GM19467 (cell line): ENCODE data around the gene ADAMTS16.
"Not testable (repeated sequence)": the region's sequence is repeated elsewhere in the genome, so short reads cannot be mapped to it uniquely, and the experiment has no call there.

Experiments
- ATAC-seq: cut with Tn5 transposase; IDR thresholded peaks from one replicate; pipeline ENCODE4 v1.9.1; 2021; ENCODE audit warnings: mild to moderate bottlenecking, moderate library complexity; ENCODE audit not compliant: unreplicated experiment

Gene ADAMTS16, protein sequence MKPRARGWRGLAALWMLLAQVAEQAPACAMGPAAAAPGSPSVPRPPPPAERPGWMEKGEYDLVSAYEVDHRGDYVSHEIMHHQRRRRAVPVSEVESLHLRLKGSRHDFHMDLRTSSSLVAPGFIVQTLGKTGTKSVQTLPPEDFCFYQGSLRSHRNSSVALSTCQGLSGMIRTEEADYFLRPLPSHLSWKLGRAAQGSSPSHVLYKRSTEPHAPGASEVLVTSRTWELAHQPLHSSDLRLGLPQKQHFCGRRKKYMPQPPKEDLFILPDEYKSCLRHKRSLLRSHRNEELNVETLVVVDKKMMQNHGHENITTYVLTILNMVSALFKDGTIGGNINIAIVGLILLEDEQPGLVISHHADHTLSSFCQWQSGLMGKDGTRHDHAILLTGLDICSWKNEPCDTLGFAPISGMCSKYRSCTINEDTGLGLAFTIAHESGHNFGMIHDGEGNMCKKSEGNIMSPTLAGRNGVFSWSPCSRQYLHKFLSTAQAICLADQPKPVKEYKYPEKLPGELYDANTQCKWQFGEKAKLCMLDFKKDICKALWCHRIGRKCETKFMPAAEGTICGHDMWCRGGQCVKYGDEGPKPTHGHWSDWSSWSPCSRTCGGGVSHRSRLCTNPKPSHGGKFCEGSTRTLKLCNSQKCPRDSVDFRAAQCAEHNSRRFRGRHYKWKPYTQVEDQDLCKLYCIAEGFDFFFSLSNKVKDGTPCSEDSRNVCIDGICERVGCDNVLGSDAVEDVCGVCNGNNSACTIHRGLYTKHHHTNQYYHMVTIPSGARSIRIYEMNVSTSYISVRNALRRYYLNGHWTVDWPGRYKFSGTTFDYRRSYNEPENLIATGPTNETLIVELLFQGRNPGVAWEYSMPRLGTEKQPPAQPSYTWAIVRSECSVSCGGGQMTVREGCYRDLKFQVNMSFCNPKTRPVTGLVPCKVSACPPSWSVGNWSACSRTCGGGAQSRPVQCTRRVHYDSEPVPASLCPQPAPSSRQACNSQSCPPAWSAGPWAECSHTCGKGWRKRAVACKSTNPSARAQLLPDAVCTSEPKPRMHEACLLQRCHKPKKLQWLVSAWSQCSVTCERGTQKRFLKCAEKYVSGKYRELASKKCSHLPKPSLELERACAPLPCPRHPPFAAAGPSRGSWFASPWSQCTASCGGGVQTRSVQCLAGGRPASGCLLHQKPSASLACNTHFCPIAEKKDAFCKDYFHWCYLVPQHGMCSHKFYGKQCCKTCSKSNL

DNA sequence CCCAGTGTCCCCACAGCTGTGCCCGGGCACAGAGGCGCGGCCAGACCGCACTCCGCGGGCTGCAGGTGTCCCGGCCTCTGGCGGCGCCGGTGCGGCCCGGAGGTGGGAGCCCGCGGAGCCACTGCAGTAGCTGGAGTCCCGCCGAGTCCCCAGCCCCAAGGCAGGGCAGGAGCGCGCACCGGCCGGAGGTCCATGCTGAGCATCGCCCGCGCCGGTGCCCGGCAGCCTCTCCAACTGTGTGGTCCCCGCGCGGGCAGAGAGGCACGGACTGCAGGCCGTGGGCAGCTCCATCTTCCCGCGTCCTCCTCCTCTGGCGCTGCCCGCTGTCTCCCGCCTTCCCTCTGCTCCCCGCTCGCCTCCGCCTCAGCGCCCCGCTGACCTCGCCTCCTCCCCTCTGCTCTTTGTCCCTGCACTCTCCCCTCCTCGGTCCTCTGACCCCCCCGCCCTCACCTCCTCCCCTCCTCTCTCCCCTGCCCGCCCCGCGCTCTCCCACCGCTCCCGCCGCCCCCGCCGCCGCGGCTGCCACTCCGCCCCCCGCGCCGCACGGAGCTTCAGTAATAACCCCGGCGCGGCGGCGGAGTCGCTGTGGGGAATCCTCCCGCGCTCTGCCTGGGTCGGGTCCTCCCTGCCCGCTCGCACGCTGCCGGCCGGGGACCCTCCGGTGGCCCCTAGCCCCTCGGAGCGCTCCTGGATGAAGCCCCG is at the start of gene ADAMTS16:
ADAMTS16 (plus strand) TSS at position 554 of the 702 bp plus-strand sequence; CDS start at position 692, 138 bp downstream.
- no peak for ATAC-seq

DNA sequence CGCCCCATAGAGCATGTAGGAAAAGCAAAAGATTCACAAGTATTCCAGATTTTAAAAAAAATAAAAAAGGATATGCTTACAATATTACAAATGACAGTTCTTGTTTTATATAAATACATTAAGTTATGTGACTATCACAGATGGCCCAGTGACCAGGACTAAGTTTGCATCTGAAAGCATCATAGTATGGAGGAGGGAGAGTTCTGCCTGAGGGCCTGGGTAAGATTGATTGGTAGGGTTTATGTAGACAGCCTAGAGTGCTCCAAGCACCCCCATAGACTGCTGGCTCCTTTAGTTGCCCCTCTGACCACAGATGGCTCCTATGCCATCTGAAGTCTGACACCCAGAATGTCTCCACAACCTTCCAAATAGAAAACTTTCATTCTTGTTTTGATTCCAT is 48.0 kb upstream of the ADAMTS16 start:
- no peak for ATAC-seq

- no peak for ATAC-seq
Observed at GRCh38 chr5:5100635-5101034, 39.5 kb upstream of the ADAMTS16 start.

DNA sequence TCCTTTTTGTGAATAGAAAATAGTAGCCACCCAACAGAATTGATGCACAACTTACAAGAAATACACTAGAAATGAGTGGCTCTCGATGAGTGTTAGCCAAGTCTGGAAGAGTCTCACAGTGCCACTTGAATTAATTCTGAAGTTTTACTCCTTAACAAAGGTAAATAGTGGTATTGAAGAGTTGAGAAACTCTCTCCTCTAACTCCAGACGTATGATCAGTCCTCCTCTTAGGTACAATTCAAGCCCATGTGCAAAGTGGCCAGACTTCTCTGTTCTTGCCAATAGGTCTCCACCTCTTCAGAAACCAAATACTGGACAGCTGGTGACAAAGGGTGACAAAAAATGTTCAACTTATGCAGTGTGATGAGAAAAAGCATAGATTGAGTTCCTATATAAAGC is 38.5 kb upstream of the ADAMTS16 start:
- no peak for ATAC-seq

- ATAC-seq = no peak
Observed at GRCh38 chr5:5103245-5103644, 36.9 kb upstream of the ADAMTS16 start.

DNA sequence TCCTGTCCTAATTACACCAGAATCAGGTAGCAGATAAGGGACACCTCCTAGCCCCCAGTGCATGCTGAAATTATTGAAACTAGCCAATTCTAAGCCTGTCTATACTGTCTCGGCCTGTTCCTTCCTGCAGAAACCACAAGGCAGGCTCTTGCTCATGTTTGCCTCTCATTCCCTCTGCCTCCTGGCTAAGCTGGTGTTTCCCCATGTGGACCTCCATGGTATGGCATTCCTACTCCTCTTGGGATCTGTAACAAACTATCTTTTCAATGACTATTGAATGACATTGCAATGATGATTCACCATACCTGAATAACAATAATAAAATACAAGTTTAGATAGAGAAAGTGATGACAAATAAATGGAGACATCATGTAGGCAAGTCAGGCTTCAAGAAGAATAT is 35.6 kb upstream of the ADAMTS16 start:
- no peak for ATAC-seq

DNA sequence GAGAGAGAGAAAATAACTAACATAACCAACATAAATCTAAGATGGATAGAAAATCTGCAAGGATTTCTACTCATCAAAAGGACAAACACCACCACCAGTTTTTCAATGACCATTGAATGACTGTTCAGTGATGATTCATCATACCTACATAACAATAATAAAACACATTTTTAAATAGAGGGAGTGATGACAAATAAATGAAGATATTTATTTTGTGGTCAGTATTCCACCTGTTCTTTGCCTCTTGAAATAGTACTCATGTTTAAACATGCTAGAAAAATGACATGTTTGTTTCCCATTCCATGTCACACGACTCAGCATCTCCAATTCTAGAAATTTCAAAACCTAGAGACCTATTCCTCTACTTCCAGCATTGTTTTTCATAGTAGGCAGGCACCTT is 34.6 kb upstream of the ADAMTS16 start:
- ATAC-seq = no peak

DNA sequence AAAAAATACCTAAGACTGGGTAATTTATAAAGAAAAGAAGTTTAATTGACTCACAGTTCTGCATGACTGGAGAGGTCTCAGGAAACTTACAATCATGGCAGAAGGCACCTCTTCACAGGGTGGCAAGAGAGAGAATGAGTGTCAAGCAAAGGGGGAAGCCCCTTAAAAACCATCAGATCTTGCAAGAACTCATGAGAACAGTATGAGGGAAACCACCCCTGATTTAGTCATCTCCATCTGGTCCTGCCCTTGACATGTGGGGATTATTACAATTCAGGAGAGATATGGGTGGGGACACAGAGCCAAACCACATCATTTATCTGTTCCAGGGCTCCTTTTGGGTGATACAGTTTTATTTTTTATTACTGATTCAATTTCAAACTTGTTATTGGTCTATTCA is 23.2 kb upstream of the ADAMTS16 start:
- no peak for ATAC-seq

- no peak for ATAC-seq
Observed at GRCh38 chr5:5122776-5123175, 17.4 kb upstream of the ADAMTS16 start.

DNA sequence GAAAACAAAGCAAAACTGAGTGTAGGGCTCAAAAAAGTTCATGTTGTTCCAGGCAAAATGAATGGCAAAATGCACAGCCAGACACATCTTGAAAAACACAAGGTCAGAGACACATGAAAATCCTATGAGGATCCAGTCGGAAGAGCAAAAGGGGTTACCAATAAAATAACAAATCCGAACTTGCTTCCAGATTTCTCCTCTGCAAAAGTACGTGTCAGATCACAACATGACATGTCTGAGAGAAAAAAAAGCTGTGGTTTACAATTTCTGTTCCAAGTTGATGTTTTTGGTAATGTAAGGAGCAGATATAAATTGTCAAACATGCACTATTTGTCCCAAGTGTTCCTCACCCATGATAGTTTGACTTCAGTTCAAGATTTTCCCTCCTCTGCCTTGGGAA is 15.9 kb upstream of the ADAMTS16 start:
- no peak for ATAC-seq

- ATAC-seq = no peak
Observed at GRCh38 chr5:5126444-5126843, 13.7 kb upstream of the ADAMTS16 start.

GRCh38 chr5:5128766-5129165 is 11.4 kb upstream of the ADAMTS16 start:
- no peak for ATAC-seq

DNA sequence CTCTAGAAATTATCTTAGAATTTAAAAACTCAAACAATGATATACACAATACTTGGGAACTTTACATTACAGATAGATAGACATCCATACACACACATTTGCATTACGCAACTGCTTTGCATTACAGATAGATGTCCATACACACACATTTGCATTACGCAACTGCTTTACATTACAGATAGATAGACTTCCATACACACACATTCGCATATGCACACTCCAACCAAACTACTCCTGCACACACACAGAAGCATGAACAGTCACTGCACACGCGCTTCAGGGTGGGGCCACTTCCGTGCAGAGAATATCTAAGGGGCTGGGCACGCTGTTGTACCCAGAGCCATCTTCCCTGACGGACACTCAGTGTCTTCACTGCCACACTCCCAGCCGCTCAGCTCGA is 7.9 kb upstream of the ADAMTS16 start:
- ATAC-seq = no peak

- no peak for ATAC-seq
Observed at GRCh38 chr5:5132693-5133295, 7.3 kb upstream of the ADAMTS16 start.

- no peak for ATAC-seq
Observed at GRCh38 chr5:5134107-5134506, 6.0 kb upstream of the ADAMTS16 start.

DNA sequence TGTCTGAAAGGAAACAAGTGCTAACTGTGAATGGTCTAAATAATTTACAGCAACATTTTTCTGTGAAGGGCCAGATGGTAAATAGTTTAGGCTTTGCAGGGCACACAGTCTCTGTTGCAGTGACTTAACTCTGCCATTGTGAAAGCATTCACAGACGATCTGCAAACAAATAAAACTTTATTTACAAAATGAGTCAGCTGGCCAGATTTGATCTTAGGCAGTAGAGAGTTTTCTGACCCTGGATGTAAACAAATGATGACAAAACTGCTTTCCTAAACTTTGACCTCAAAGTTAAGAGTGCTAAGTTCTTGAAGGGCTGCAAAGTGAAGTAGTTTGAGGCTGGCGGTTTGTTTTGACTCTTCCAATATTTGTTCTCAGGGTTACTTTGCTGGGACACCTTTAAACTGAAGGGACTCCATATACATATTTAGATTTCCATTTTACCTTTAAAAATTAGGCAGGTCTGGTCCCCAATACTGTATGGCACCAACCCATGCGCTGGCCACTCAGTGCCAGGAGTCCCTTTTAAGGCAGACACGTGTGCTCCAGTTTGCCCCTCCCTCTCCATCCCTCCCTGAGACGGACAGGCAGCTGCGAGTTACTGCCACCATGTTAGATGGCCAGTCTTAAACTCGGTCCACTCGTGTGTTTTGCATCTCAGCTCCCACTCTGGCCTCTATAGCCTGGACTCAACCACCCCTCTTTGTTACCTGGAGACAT is 4.0 kb upstream of the ADAMTS16 start:
- no peak for ATAC-seq

- ATAC-seq = not testable (repeated sequence)
Observed at GRCh38 chr5:5137851-5138250, 2.3 kb upstream of the ADAMTS16 start.

DNA sequence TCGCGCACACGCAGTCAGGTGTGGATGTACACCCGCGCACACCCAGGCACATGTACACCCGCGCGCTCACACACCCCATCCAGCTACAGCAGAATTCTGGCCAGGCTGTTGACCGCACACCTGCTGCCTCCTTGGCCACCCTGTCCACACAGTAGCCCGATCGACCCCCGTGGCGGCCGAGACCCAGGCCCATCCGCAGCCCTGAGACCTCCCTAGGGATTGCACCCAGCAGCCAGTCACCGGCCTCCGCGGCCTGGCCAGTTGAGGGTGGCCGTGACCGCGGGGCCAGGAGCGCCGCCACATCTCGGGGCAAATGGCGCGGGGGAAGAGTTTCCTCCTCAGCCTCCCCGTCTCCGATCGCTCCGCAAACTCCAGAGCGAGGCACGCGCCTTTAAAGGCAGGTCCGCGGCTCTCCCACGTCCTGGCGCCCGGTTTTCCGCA is 774 bp upstream of the ADAMTS16 start:
- no peak for ATAC-seq

DNA sequence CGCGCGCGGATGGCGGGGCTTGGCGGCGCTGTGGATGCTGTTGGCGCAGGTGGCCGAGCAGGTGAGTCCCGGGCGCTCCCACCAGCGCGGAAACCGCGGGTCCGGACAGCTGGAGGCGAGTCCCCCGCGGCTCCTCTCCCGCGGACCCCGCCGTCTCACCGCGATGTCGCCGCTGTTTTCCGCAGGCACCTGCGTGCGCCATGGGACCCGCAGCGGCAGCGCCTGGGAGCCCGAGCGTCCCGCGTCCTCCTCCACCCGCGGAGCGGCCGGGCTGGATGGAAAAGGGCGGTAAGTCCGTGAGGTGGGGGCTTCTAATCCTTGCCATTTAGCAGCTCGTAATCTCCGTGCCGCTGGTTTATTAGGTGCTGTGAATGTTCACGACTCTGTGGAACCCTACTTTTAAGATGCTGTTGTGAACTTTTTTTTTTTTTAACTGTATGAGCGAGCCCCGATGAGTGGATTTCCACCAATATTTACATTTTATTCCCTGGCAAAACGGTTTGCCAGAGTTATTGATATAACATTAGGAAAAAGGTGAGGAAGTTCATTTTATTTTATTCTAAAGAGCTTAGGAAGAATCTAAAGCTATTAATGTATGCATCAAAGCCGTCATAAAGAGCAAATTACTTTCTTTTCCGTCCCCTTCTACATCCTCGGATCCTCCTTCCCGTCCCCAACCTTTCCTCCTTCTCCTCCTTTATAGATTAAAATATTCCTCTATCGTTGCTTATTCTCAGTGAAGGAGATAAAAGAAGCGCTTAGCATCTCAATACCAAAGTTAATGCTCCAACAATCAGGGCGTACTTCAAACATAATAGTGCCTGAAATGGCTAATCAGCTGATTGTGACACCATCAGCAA is 579 bp downstream of the ADAMTS16 start:
- ATAC-seq = no peak
